PC-9 (cell line): ENCODE data around the gene ZFR.

Experiments used
- EZH2 ChIP-seq: fragments of 200-600 bp; sonication (generic); IDR thresholded peaks from 2 replicates; pipeline ENCODE4 v1.8.0; 2017; ENCODE audit warnings: antibody characterized with exemption, low read depth
- TF ChIP-seq, protein P1 (sequence below): fragments of 200-600 bp; sonication (generic); conservative IDR thresholded peaks from 2 replicates; pipeline ENCODE4 v1.6.1; 2017; ENCODE audit warnings: mixed run types, antibody characterized with exemption, mild to moderate bottlenecking, moderate library complexity

DNA sequence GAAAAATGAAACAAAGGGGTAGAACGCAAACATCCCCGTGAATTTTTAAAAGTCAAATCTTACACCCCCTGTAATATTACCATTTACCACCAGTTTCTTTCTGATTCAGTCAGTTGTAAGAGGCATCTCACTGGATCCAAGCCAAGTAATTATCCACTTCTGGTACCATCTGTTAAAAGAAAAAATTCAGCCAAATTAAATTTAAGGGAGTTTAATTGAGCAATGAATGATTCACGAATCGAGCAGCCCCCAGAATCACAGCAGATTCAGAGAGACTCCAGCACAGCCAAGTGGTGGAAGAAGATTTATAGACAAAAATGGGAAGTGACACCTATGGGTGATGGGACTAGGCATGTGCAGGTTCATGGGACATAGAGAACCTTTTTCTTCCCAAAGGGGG, 101.9 kb downstream of the ZFR start:
- TF ChIP-seq, protein P1, sequence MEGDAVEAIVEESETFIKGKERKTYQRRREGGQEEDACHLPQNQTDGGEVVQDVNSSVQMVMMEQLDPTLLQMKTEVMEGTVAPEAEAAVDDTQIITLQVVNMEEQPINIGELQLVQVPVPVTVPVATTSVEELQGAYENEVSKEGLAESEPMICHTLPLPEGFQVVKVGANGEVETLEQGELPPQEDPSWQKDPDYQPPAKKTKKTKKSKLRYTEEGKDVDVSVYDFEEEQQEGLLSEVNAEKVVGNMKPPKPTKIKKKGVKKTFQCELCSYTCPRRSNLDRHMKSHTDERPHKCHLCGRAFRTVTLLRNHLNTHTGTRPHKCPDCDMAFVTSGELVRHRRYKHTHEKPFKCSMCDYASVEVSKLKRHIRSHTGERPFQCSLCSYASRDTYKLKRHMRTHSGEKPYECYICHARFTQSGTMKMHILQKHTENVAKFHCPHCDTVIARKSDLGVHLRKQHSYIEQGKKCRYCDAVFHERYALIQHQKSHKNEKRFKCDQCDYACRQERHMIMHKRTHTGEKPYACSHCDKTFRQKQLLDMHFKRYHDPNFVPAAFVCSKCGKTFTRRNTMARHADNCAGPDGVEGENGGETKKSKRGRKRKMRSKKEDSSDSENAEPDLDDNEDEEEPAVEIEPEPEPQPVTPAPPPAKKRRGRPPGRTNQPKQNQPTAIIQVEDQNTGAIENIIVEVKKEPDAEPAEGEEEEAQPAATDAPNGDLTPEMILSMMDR, result no peak
- no peak for TF ChIP-seq EZH2
